ENCODE measurements around the gene SERGEF.

DNA sequence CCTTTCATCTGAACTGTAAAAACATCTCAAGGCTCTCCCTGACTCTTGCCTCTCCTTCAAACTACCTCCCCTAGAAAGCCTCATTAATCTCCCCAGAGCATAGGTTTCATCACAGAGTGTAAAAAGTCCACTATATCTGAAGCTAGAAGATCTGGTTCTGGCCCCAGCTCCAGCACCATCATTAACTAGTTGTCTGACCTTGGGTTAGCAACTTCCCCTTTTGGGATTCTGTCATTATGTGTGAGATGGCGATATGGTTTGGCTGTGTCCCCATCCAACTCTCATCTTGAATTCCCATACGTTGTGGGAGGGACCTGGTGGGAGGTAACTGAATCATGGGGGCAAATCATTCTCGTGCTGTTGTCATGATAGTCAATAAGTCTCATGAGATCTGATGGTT lies 181.0 kb downstream of the SERGEF start:
- TF ChIP-seq, protein P1, sequence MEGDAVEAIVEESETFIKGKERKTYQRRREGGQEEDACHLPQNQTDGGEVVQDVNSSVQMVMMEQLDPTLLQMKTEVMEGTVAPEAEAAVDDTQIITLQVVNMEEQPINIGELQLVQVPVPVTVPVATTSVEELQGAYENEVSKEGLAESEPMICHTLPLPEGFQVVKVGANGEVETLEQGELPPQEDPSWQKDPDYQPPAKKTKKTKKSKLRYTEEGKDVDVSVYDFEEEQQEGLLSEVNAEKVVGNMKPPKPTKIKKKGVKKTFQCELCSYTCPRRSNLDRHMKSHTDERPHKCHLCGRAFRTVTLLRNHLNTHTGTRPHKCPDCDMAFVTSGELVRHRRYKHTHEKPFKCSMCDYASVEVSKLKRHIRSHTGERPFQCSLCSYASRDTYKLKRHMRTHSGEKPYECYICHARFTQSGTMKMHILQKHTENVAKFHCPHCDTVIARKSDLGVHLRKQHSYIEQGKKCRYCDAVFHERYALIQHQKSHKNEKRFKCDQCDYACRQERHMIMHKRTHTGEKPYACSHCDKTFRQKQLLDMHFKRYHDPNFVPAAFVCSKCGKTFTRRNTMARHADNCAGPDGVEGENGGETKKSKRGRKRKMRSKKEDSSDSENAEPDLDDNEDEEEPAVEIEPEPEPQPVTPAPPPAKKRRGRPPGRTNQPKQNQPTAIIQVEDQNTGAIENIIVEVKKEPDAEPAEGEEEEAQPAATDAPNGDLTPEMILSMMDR (IDR thresholded peaks at IDR 0.05; ENCODE audit: low read depth, low read length, poor library complexity, severe bottlenecking): no peak
- no peak for TF ChIP-seq EZH2phosphoT487 (IDR thresholded peaks at IDR 0.05; ENCODE audit: borderline replicate concordance, low read length)
